T-helper 2 cell treated with Interferon-gamma antibody and Interleukin-4, amounts not matched to agents 100 ng/mL and 5 ng/mL, for 36 hours (primary cell): ENCODE results near the gene DYNLL1. TPM values are rescaled to one million over a fixed set of nuclear protein-coding genes. Genes with fewer than 3 reads are reported as not detected.
"Not testable (repeated sequence)": the region's sequence is repeated elsewhere in the genome, so short reads cannot be mapped to it uniquely, and the experiment has no call there.

Source experiments
- intact Hi-C: fragments of 100-400 bp; cut with micrococcal nuclease; formaldehyde crosslinking; loops from one replicate; pipeline ENCODE4 v1.15.1; 2023
- total RNA-seq: library from RNA; stranded (reverse); gene quantifications from 2 replicates; pipeline ENCODE4 v1.2.3, GENCODE V29; 2022

The DYNLL1 gene
- total RNA-seq, 1 donor from 2014 or later, result 335 TPM

GRCh38 chr12:120473807-120474615 is 21.9 kb upstream of the DYNLL1 start:
- intact Hi-C loops, result no loop called here

GRCh38 chr12:120474616-120474960 is 21.3 kb upstream of the DYNLL1 start:
- intact Hi-C loops, result no loop called here

GRCh38 chr12:120475643-120476042 is 20.3 kb upstream of the DYNLL1 start:
- intact Hi-C loops, result no loop called here

GRCh38 chr12:120479458-120479857 is 16.5 kb upstream of the DYNLL1 start:
- intact Hi-C loops, result no loop called here

- intact Hi-C loops, result no loop called here
These were observed 15.7 kb upstream of the DYNLL1 start for GRCh38 chr12:120480211-120480610.

- intact Hi-C loops, result no loop called here
These were observed 14.7 kb upstream of the DYNLL1 start for GRCh38 chr12:120481022-120481767.

GRCh38 chr12:120483621-120484020 is 12.3 kb upstream of the DYNLL1 start:
- intact Hi-C loops, result no loop called here

GRCh38 chr12:120485961-120486881 is 9.7 kb upstream of the DYNLL1 start:
- intact Hi-C loops, result no loop called here

- intact Hi-C loops, result not testable (repeated sequence)
These were observed 8.4 kb upstream of the DYNLL1 start for GRCh38 chr12:120487552-120487951.

GRCh38 chr12:120488057-120488640 is 7.8 kb upstream of the DYNLL1 start:
- intact Hi-C loops, result no loop called here

GRCh38 chr12:120489018-120489417 is 6.9 kb upstream of the DYNLL1 start:
- intact Hi-C loops, result no loop called here

GRCh38 chr12:120490325-120490724 is 5.6 kb upstream of the DYNLL1 start:
- intact Hi-C loops, result no loop called here

GRCh38 chr12:120490833-120491512 is 4.9 kb upstream of the DYNLL1 start:
- intact Hi-C loops, result no loop called here

GRCh38 chr12:120495186-120495730 is 655 bp upstream of the DYNLL1 start:
- intact Hi-C loops, result loop anchor here (1.0 kb wide), 1 partner anchor 26 kb away; the partner anchor contains the start of gene SRSF9

GRCh38 chr12:120496413-120497340 is 764 bp downstream of the DYNLL1 start:
- intact Hi-C loops, result loop anchor here (2.0 kb wide), 3 partner anchors 32 to 172 kb away; partner anchors contain the start of genes COQ5 and COX6A1

GRCh38 chr12:120497524-120498150 is 1.7 kb downstream of the DYNLL1 start:
- intact Hi-C loops, result loop anchor here (2.0 kb wide), 3 partner anchors 31 to 173 kb away; partner anchors contain the start of genes COQ5 and COX6A1

GRCh38 chr12:120498870-120499515 is 3.1 kb downstream of the DYNLL1 start:
- intact Hi-C loops, result no loop called here

- intact Hi-C loops, result no loop called here
These were observed 4.7 kb downstream of the DYNLL1 start for GRCh38 chr12:120500581-120500980.
